H9 (cell line): Measurements from ENCODE around the gene ZBTB43. TPM values are rescaled to one million over a fixed set of nuclear protein-coding genes. Genes with fewer than 3 reads are reported as not detected.

ENCODE experiments used
- DNase-seq: peaks from one replicate; pipeline ENCODE4 v3.0.0-alpha.2; 2017
- H2AFZ ChIP-seq: one replicate; pipeline ENCODE4 v1.6.1; 2013; ENCODE audit warnings: mild to moderate bottlenecking, low read length, control low read depth, moderate library complexity
- H2AK5ac ChIP-seq: 2 replicates; pipeline ENCODE4 v1.6.1; 2013; ENCODE audit warnings: low read length, control low read depth, mixed read lengths; ENCODE audit not compliant: insufficient read length
- H2BK120ac ChIP-seq: one replicate; pipeline ENCODE4 v1.6.1; 2013; ENCODE audit warnings: low read depth, mild to moderate bottlenecking, low read length, control low read depth, inconsistent platforms; ENCODE audit not compliant: poor library complexity, severe bottlenecking
- H2BK12ac ChIP-seq: 2 replicates; pipeline ENCODE4 v1.6.1; 2013; ENCODE audit warnings: low read length, control low read depth, mixed read lengths, low read depth; ENCODE audit not compliant: insufficient read length
- H2BK15ac ChIP-seq: 2 replicates; pipeline ENCODE4 v1.6.1; 2013; ENCODE audit warnings: low read depth, low read length, control low read depth
- H2BK20ac ChIP-seq: one replicate; pipeline ENCODE4 v1.6.1; 2013; ENCODE audit warnings: low read depth, mild to moderate bottlenecking, low read length, control low read depth, inconsistent platforms; ENCODE audit not compliant: poor library complexity, severe bottlenecking
- H2BK5ac ChIP-seq: 2 replicates; pipeline ENCODE4 v1.6.1; 2013; ENCODE audit warnings: low read length, control low read depth, mixed read lengths; ENCODE audit not compliant: insufficient read length
- H3K14ac ChIP-seq: 2 replicates; pipeline ENCODE4 v1.6.1; 2013; ENCODE audit warnings: low read length, control low read depth; ENCODE audit not compliant: insufficient read depth
- H3K18ac ChIP-seq: 2 replicates; pipeline ENCODE4 v1.6.1; 2013; ENCODE audit warnings: low read depth, mild to moderate bottlenecking, mixed read lengths, low read length, control low read depth; ENCODE audit not compliant: insufficient read length
- H3K23ac ChIP-seq: 2 replicates; pipeline ENCODE4 v1.6.1; 2013; ENCODE audit warnings: low read length, control low read depth, mixed read lengths, low read depth; ENCODE audit not compliant: insufficient read length
- H3K23me2 ChIP-seq: 2 replicates; pipeline ENCODE4 v1.6.1; 2013; ENCODE audit warnings: low read depth, mild to moderate bottlenecking, mixed read lengths, low read length, control low read depth; ENCODE audit not compliant: insufficient read length, poor library complexity, severe bottlenecking
- H3K27ac ChIP-seq: 2 replicates; pipeline ENCODE4 v1.5.1; 2013; ENCODE audit warnings: low read length, control low read depth, mixed read lengths, low read depth; ENCODE audit not compliant: insufficient read length
- H3K27me3 ChIP-seq: 2 replicates; pipeline ENCODE4 v1.6.1; 2013; ENCODE audit warnings: low read length, control low read depth, inconsistent platforms; ENCODE audit not compliant: insufficient read depth
- H3K4ac ChIP-seq: 2 replicates; pipeline ENCODE4 v1.6.1; 2013; ENCODE audit warnings: low read depth, mild to moderate bottlenecking, control low read depth, inconsistent platforms, low read length, moderate library complexity
- H3K4me1 ChIP-seq: 2 replicates; pipeline ENCODE4 v1.6.1; 2013; ENCODE audit warnings: low read length, control low read depth, inconsistent platforms; ENCODE audit not compliant: insufficient read depth
- H3K4me2 ChIP-seq: 2 replicates; pipeline ENCODE4 v1.6.1; 2013; ENCODE audit warnings: low read length, control low read depth, mixed read lengths; ENCODE audit not compliant: insufficient read length, insufficient read depth
- H3K56ac ChIP-seq: 2 replicates; pipeline ENCODE4 v1.6.1; 2013; ENCODE audit warnings: low read depth, mild to moderate bottlenecking, mixed read lengths, low read length, control low read depth; ENCODE audit not compliant: insufficient read length
- H3K79me1 ChIP-seq: 2 replicates; pipeline ENCODE4 v1.6.1; 2013; ENCODE audit warnings: low read depth, mild to moderate bottlenecking, moderate library complexity, low read length, control low read depth, inconsistent platforms; ENCODE audit not compliant: insufficient read depth, poor library complexity, severe bottlenecking
- H3K79me2 ChIP-seq: 2 replicates; pipeline ENCODE4 v1.6.1; 2013; ENCODE audit warnings: low read length, control low read depth, inconsistent platforms; ENCODE audit not compliant: insufficient read depth
- H3K9ac ChIP-seq: 2 replicates; pipeline ENCODE4 v1.6.1; 2013; ENCODE audit warnings: low read length, control low read depth, mixed read lengths; ENCODE audit not compliant: insufficient read length; ENCODE audit errors: extremely low read depth
- H3K9me3 ChIP-seq: one replicate; pipeline ENCODE4 v1.6.1; 2013; ENCODE audit warnings: low read depth, low read length, inconsistent platforms; ENCODE audit not compliant: control insufficient read depth
- H3T11ph ChIP-seq: one replicate; pipeline ENCODE4 v1.6.1; 2013; ENCODE audit warnings: mild to moderate bottlenecking, low read length, control low read depth, inconsistent platforms
- H4K20me1 ChIP-seq: one replicate; pipeline ENCODE4 v1.6.1; 2013; ENCODE audit not compliant: control insufficient read depth, insufficient read length, insufficient read depth
- H4K5ac ChIP-seq: 2 replicates; pipeline ENCODE4 v1.6.1; 2013; ENCODE audit warnings: low read depth, mild to moderate bottlenecking, mixed read lengths, low read length, control low read depth; ENCODE audit not compliant: insufficient read length
- H4K8ac ChIP-seq: replicated peaks from 2 replicates; pipeline ENCODE4 v1.6.1; 2013; ENCODE audit warnings: low read length, control low read depth, mixed read lengths, low read depth; ENCODE audit not compliant: insufficient read length
- H4K91ac ChIP-seq: 2 replicates; pipeline ENCODE4 v1.6.1; 2013; ENCODE audit warnings: low read depth, mild to moderate bottlenecking, moderate library complexity, mixed read lengths, low read length, control low read depth; ENCODE audit not compliant: insufficient read length
- H3K27ac Mint-ChIP-seq, 3 experiments: 2 replicates in 2 of 3; 3 replicates in 1 of 3; pipeline ENCODE4 v1.8.0; 2020 to 2021; ENCODE audit warnings: mixed read lengths in 3 of 3, mild to moderate bottlenecking in 1 of 3, moderate library complexity in 1 of 3
- H3K27me3 Mint-ChIP-seq: 2 replicates; pipeline ENCODE4 v1.8.0; 2021; ENCODE audit warnings: low read depth, mild to moderate bottlenecking, moderate library complexity, mixed read lengths
- H3K36me3 Mint-ChIP-seq, 3 experiments: 2 replicates in 2 of 3; 3 replicates in 1 of 3; pipeline ENCODE4 v1.8.0; 2020 to 2021; ENCODE audit warnings: low read depth in 3 of 3, mixed read lengths in 3 of 3; ENCODE audit not compliant: insufficient read depth in 1 of 3
- H3K4me1 Mint-ChIP-seq, 2 experiments: 2 replicates each; pipeline ENCODE4 v1.8.0; 2020; ENCODE audit warnings: mixed read lengths in 2 of 2
- H3K4me3 Mint-ChIP-seq, 2 experiments: 2 replicates in 1 of 2; 3 replicates in 1 of 2; pipeline ENCODE4 v1.8.0; 2020 to 2021; ENCODE audit warnings: mild to moderate bottlenecking in 2 of 2, mixed read lengths in 2 of 2, moderate library complexity in 1 of 2
- H3K9me3 Mint-ChIP-seq, 2 experiments: 2 replicates in 1 of 2; 3 replicates in 1 of 2; pipeline ENCODE4 v1.8.0; 2020; ENCODE audit warnings: mild to moderate bottlenecking in 2 of 2, mixed read lengths in 2 of 2, moderate library complexity in 1 of 2
- WGBS: extraction: QIAGEN DNeasy Blood & Tissue Kit; methylation state at CpG from one replicate; pipeline ENCODE4 v1.1.7; 2013; ENCODE audit warnings: missing lambda C conversion rate, low lambda C conversion rate, mixed read lengths; ENCODE audit not compliant: insufficient read length; ENCODE audit errors: extremely low coverage; 5-methylcytosine and 5-hydroxymethylcytosine counted together
- total RNA-seq: library from RNA; stranded (reverse); gene quantifications from 2 replicates; pipeline ENCODE4 v1.2.1, GENCODE V29; 2021
- TF ChIP-seq, protein P1 (sequence below): fragments of 200-600 bp; sonication (generic); conservative IDR thresholded peaks from 3 replicates; pipeline ENCODE4 v1.8.0; 2021; ENCODE audit warnings: antibody characterized with exemption, mild to moderate bottlenecking

ZBTB43 gene
- total RNA-seq, 1 experiment from 2014 or later = 15.7 TPM

DNA sequence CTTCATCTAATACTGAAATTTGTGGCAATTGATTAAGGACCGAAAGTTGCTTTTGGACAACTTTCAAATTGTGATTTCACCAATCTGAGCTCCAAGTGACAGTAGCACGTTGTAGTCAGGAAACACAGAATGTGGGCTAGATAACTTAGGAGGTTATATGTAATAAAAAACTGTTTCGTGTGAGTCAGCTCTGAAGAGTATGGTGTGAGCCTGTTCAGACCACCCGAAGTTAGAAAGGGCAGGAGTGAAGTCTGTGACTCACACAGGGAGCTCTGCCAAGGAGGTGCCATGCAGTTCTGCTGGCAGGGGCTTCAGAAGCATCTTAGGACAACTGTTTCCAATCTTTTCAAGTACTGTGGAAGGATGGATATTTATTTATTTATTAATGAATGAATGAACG, 39.2 kb downstream of the ZBTB43 start:
- H2AK5ac ChIP-seq = no peak overlapping the region
- H3K79me2 ChIP-seq = no peaks in the 10 kb centered on the region
- H3T11ph ChIP-seq = no peak overlapping the region
- H3K4me2 ChIP-seq = no peak overlapping the region
- TF ChIP-seq, protein P1, sequence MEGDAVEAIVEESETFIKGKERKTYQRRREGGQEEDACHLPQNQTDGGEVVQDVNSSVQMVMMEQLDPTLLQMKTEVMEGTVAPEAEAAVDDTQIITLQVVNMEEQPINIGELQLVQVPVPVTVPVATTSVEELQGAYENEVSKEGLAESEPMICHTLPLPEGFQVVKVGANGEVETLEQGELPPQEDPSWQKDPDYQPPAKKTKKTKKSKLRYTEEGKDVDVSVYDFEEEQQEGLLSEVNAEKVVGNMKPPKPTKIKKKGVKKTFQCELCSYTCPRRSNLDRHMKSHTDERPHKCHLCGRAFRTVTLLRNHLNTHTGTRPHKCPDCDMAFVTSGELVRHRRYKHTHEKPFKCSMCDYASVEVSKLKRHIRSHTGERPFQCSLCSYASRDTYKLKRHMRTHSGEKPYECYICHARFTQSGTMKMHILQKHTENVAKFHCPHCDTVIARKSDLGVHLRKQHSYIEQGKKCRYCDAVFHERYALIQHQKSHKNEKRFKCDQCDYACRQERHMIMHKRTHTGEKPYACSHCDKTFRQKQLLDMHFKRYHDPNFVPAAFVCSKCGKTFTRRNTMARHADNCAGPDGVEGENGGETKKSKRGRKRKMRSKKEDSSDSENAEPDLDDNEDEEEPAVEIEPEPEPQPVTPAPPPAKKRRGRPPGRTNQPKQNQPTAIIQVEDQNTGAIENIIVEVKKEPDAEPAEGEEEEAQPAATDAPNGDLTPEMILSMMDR = no peak
- Mint-ChIP-seq H3K27ac (no peak overlapping the region), H3K4me3 (no peak overlapping the region), H3K27me3 (peaks cover 3% of the 10 kb centered on the region), H3K36me3 (no peaks in the 10 kb centered on the region), H3K4me1 (no peaks in the 10 kb centered on the region; a peak in 1 of 4 replicates), H3K9me3 (no peaks in the 10 kb centered on the region)
- H2BK5ac ChIP-seq = no peak overlapping the region
- H2AFZ ChIP-seq = no peak overlapping the region
- no peaks in the 10 kb centered on the region for H3K4me1 ChIP-seq
- H3K56ac ChIP-seq = no peak overlapping the region
- no peak overlapping the region for H3K23ac ChIP-seq
- H3K18ac ChIP-seq = no peak overlapping the region
- no CpG with 5 or more reads among the region's 5 CpGs for WGBS
- no peak overlapping the region for H4K5ac ChIP-seq
- H3K27me3 ChIP-seq = no peaks in the 10 kb centered on the region
- H2BK12ac ChIP-seq = no peak overlapping the region
- H2BK15ac ChIP-seq = no peak overlapping the region
- no peak overlapping the region for H3K9ac ChIP-seq
- no peaks in the 10 kb centered on the region for H3K9me3 ChIP-seq
- H2BK120ac ChIP-seq = no peak overlapping the region
- no peak overlapping the region for H3K27ac ChIP-seq
- no peak overlapping the region for H3K14ac ChIP-seq
- H2BK20ac ChIP-seq = no peak overlapping the region
- H3K79me1 ChIP-seq = no peaks in the 10 kb centered on the region
- H4K91ac ChIP-seq = no peak overlapping the region
- H3K23me2 ChIP-seq = no peaks in the 10 kb centered on the region
- no peak overlapping the region for H4K8ac ChIP-seq
- no peak overlapping the region for H3K4ac ChIP-seq
- DNase-seq = no peak
- H4K20me1 ChIP-seq = no peaks in the 10 kb centered on the region
